ENCODE measurements around the gene KIF24. TPM values are rescaled to one million over a fixed set of nuclear protein-coding genes. Genes with fewer than 3 reads are reported as not detected.

Gene KIF24
- total RNA-seq, 2 experiments from 2014 or later: 13.9 to 19.4 TPM

GRCh38 chr9:34333836-34334235 lies 4.8 kb upstream of the KIF24 start:
- Histone ChIP-seq H3K9me2 (ENCODE audit: insufficient read depth, low read length) (no peaks in the 10 kb centered on the region), H3K4me1 (ENCODE audit: insufficient read depth, low read length, poor library complexity, severe bottlenecking) (peaks cover 22% of the 10 kb centered on the region), H4K20me1 (ENCODE audit: insufficient read depth, low read length) (no peaks in the 10 kb centered on the region), H3K4me2 (ENCODE audit: low read length) (no peak overlapping the region), H2AFZ (ENCODE audit: low read length) (no peak overlapping the region), H3K4me3 (ENCODE audit: low read depth, low read length, poor library complexity, severe bottlenecking) (no peak overlapping the region), H3K27ac (ENCODE audit: low read depth, low read length, poor library complexity, severe bottlenecking) (no peak overlapping the region), H3K36me3 (ENCODE audit: insufficient read depth, low read length) (peaks cover 5% of the 10 kb centered on the region), H3K9me3 (ENCODE audit: low read length) (no peaks in the 10 kb centered on the region), H3K79me2 (ENCODE audit: insufficient read depth, low read depth, low read length) (peaks cover 10% of the 10 kb centered on the region; the same call in 1 of the 2 replicates)
- intact Hi-C loops (cut with micrococcal nuclease; ENCODE audit: unreplicated experiment): no loop called here
- no TSS peak for BruUV-seq (replicated peaks)
- TF ChIP-seq, protein P1, sequence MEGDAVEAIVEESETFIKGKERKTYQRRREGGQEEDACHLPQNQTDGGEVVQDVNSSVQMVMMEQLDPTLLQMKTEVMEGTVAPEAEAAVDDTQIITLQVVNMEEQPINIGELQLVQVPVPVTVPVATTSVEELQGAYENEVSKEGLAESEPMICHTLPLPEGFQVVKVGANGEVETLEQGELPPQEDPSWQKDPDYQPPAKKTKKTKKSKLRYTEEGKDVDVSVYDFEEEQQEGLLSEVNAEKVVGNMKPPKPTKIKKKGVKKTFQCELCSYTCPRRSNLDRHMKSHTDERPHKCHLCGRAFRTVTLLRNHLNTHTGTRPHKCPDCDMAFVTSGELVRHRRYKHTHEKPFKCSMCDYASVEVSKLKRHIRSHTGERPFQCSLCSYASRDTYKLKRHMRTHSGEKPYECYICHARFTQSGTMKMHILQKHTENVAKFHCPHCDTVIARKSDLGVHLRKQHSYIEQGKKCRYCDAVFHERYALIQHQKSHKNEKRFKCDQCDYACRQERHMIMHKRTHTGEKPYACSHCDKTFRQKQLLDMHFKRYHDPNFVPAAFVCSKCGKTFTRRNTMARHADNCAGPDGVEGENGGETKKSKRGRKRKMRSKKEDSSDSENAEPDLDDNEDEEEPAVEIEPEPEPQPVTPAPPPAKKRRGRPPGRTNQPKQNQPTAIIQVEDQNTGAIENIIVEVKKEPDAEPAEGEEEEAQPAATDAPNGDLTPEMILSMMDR (conservative IDR thresholded peaks at IDR 0.05; ENCODE audit: low read length): no peak
- no peak for TF ChIP-seq EZH2phosphoT487 (IDR thresholded peaks at IDR 0.05; ENCODE audit: borderline replicate concordance, low read depth, low read length)
- DNase-seq (ENCODE audit: low spot score): no peak
- CTCF ChIA-PET (ENCODE audit: unreplicated experiment): interaction anchor here (0.8 to 1.4 kb wide), 2 partner anchors 41 to 45 kb away, joined by 3 to 6 read pairs; no protein-coding TSS in a partner anchor
- POLR2A ChIA-PET: interaction anchor here (0.6 to 1.3 kb wide), 7 partner anchors 24 to 827 kb away, joined by 4 to 8 read pairs (median 4); partner anchors contain the start of gene MYORG

GRCh38 chr9:34332076-34332964 lies 3.3 kb upstream of the KIF24 start:
- CTCF ChIA-PET (ENCODE audit: unreplicated experiment): interaction anchor here (0.6 to 1.1 kb wide), 2 partner anchors 43 to 45 kb away, joined by 3 to 6 read pairs; no protein-coding TSS in a partner anchor
- H4K20me1 ChIP-seq (ENCODE audit: insufficient read depth, low read length): no peaks in the 10 kb centered on the region
- no peak overlapping the region for H2AFZ ChIP-seq (ENCODE audit: low read length)
- H3K27ac ChIP-seq (ENCODE audit: low read depth, low read length, poor library complexity, severe bottlenecking): no peak overlapping the region
- DNase-seq (ENCODE audit: low spot score): peak; percentile 58
- H3K4me3 ChIP-seq (ENCODE audit: low read depth, low read length, poor library complexity, severe bottlenecking): no peak overlapping the region
- intact Hi-C loops (cut with micrococcal nuclease; ENCODE audit: unreplicated experiment): loop anchor here (1.0 kb wide), 2 partner anchors 47 to 168 kb away; no protein-coding TSS in a partner anchor
- H3K4me2 ChIP-seq (ENCODE audit: low read length): peak overlapping the region; percentile 7; the same call in 1 of the 2 replicates
- peaks cover 23% of the 10 kb centered on the region for H3K79me2 ChIP-seq (ENCODE audit: insufficient read depth, low read depth, low read length)
- H3K9me3 ChIP-seq (ENCODE audit: low read length): no peaks in the 10 kb centered on the region
- no peaks in the 10 kb centered on the region for H3K9me2 ChIP-seq (ENCODE audit: insufficient read depth, low read length)
- H3K4me1 ChIP-seq (ENCODE audit: insufficient read depth, low read length, poor library complexity, severe bottlenecking): peaks cover 30% of the 10 kb centered on the region
- POLR2A ChIA-PET: interaction anchor here (1.4 kb wide), 1 partner anchor 47 kb away, joined by 4 read pairs; no protein-coding TSS in a partner anchor
- H3K36me3 ChIP-seq (ENCODE audit: insufficient read depth, low read length): no peaks in the 10 kb centered on the region; the same call in 1 of the 2 replicates
- TF ChIP-seq, protein P1 (conservative IDR thresholded peaks at IDR 0.05; ENCODE audit: low read length): peak; percentile 81
- TF ChIP-seq EZH2phosphoT487 (IDR thresholded peaks at IDR 0.05; ENCODE audit: borderline replicate concordance, low read depth, low read length): no peak
- no TSS peak for BruUV-seq (replicated peaks)

Measured in OCI-LY7 (cell line).